CD14-positive monocyte (primary cell): Measurements from ENCODE around the gene RTN4R. TPM values are rescaled to one million over a fixed set of nuclear protein-coding genes. Genes with fewer than 3 reads are reported as not detected.

ENCODE experiments used
- DNase-seq, 3 donors: peaks; one replicate each; pipeline ENCODE4 v3.0.0-alpha.2; 2011 to 2022
- H2AFZ ChIP-seq: 2 replicates; pipeline ENCODE4 v1.6.0; 2012; ENCODE audit warnings: mild to moderate bottlenecking, low read depth, low read length, inconsistent platforms; ENCODE audit not compliant: insufficient read depth, poor library complexity, severe bottlenecking
- H3K27ac ChIP-seq, 2 donors: 1 replicate in 1 of 2; 2 replicates in 1 of 2; pipeline ENCODE4 v1.5.1; 2012 to 2013; ENCODE audit warnings: low read length in 2 of 2, control low read depth in 1 of 2, inconsistent platforms in 1 of 2, low read depth in 1 of 2, mild to moderate bottlenecking in 1 of 2
- H3K27me3 ChIP-seq, 2 donors: one replicate each; pipeline versions ENCODE4 v1.6.0 to v1.6.1; 2011 to 2013; ENCODE audit warnings: low read length in 2 of 2; ENCODE audit not compliant: control insufficient read depth in 2 of 2, insufficient read depth in 2 of 2
- H3K36me3 ChIP-seq, 2 donors: replicated peaks in 1 of 2; 1 replicate in 1 of 2; 2 replicates in 1 of 2; pipeline versions ENCODE4 v1.5.1 to v1.6.1; 2012 to 2013; ENCODE audit warnings: low read length in 2 of 2, control low read depth in 1 of 2, inconsistent platforms in 1 of 2, mild to moderate bottlenecking in 1 of 2; ENCODE audit not compliant: insufficient read depth in 2 of 2, control insufficient read depth in 1 of 2
- H3K4me1 ChIP-seq, 2 donors: 1 replicate in 1 of 2; 2 replicates in 1 of 2; pipeline versions ENCODE4 v1.5.1 to v1.6.1; 2012 to 2013; ENCODE audit warnings: low read length in 2 of 2, control low read depth in 1 of 2, inconsistent platforms in 1 of 2, mild to moderate bottlenecking in 1 of 2, moderate library complexity in 1 of 2; ENCODE audit not compliant: insufficient read depth in 2 of 2, control insufficient read depth in 1 of 2
- H3K4me2 ChIP-seq: replicated peaks from 2 replicates; pipeline ENCODE3; 2012; ENCODE audit warnings: low read length, moderate library complexity, mild to moderate bottlenecking; ENCODE audit not compliant: poor library complexity, severe bottlenecking; ENCODE audit errors: extremely low read depth
- H3K4me3 ChIP-seq, 3 experiments: fragments of 200-600 bp in 1 of 3; sonication (generic) in 1 of 3; replicated peaks in 1 of 3; 1 replicate in 2 of 3; 2 replicates in 1 of 3; pipeline ENCODE4 v1.5.1; 2011 to 2013; ENCODE audit warnings: low read length in 3 of 3, mild to moderate bottlenecking in 3 of 3, control low read depth in 2 of 3, low read depth in 2 of 3, inconsistent platforms in 1 of 3, moderate library complexity in 1 of 3
- H3K79me2 ChIP-seq: 2 replicates; pipeline ENCODE4 v1.6.0; 2012; ENCODE audit warnings: mild to moderate bottlenecking, control low read depth, inconsistent platforms, low read length, moderate library complexity; ENCODE audit not compliant: insufficient read depth
- H3K9ac ChIP-seq: 2 replicates; pipeline ENCODE4 v1.6.0; 2017; ENCODE audit warnings: low read length, mild to moderate bottlenecking; ENCODE audit not compliant: insufficient read depth, poor library complexity, severe bottlenecking
- H3K9me3 ChIP-seq, 2 donors: replicated peaks in 1 of 2; 1 replicate in 1 of 2; 2 replicates in 1 of 2; pipeline versions ENCODE4 v1.5.1 to v1.6.1; 2012 to 2013; ENCODE audit warnings: low read length in 2 of 2, control low read depth in 1 of 2; ENCODE audit not compliant: control insufficient read depth in 1 of 2, insufficient read depth in 1 of 2
- H4K20me1 ChIP-seq: 2 replicates; pipeline ENCODE4 v1.6.0; 2012; ENCODE audit warnings: mild to moderate bottlenecking, low read length, control low read depth, moderate library complexity; ENCODE audit not compliant: insufficient read depth
- H3K27ac Mint-ChIP-seq, 7 donors: one replicate each; pipeline ENCODE4 v1.8.0; 2020; ENCODE audit warnings: mild to moderate bottlenecking in 7 of 7, mixed read lengths in 7 of 7, moderate library complexity in 6 of 7, inconsistent platforms in 2 of 7
- H3K27me3 Mint-ChIP-seq, 3 donors: one replicate each; pipeline ENCODE4 v1.8.0; 2021 to 2022; ENCODE audit warnings: low read depth in 3 of 3, mild to moderate bottlenecking in 3 of 3, mixed read lengths in 3 of 3, moderate library complexity in 3 of 3, inconsistent platforms in 1 of 3
- H3K36me3 Mint-ChIP-seq, 2 donors: one replicate each; pipeline ENCODE4 v1.8.0; 2020; ENCODE audit warnings: mixed read lengths in 2 of 2, inconsistent platforms in 1 of 2, mild to moderate bottlenecking in 1 of 2
- H3K4me1 Mint-ChIP-seq: one replicate; pipeline ENCODE4 v1.8.0; 2020; ENCODE audit warnings: mild to moderate bottlenecking, mixed read lengths
- H3K4me3 Mint-ChIP-seq, 2 donors: one replicate each; pipeline ENCODE4 v1.8.0; 2020; ENCODE audit warnings: mild to moderate bottlenecking in 2 of 2, mixed read lengths in 2 of 2, moderate library complexity in 1 of 2
- H3K9me3 Mint-ChIP-seq, 7 donors: one replicate each; pipeline ENCODE4 v1.8.0; 2020 to 2022; ENCODE audit warnings: mixed read lengths in 7 of 7, mild to moderate bottlenecking in 6 of 7, moderate library complexity in 6 of 7, inconsistent platforms in 2 of 7
- CTCF ChIP-seq: fragments of 200-600 bp; IDR thresholded peaks from one replicate; pipeline ENCODE4 v1.8.0; 2022; ENCODE audit warnings: antibody characterized with exemption, mild to moderate bottlenecking
- WGBS: methylation state at CpG from one replicate; pipeline ENCODE4 v1.1.5; 2013; ENCODE audit warnings: missing lambda C conversion rate; ENCODE audit not compliant: insufficient coverage; 5-methylcytosine and 5-hydroxymethylcytosine counted together
- intact Hi-C, 2 donors: fragments of 100-400 bp; cut with micrococcal nuclease; formaldehyde crosslinking; loops; one replicate each; pipeline versions ENCODE4 v1.15.0 to v1.15.1; 2023
- polyA plus RNA-seq, 3 donors: library from polyadenylated mRNA; depleted of rRNA in 1 of 3; unstranded in 2 of 3; stranded (reverse) in 1 of 3; fragments of 300-500 nt in 2 of 3; fragments of >200 nt in 1 of 3; fragmentation: Illumina TruSeq in 2 of 3; gene quantifications; 1 replicate in 2 of 3; 2 replicates in 1 of 3; pipeline ENCODE4 v1.2.3, GENCODE V29; 2012 to 2021

RTN4R gene
- polyA plus RNA-seq, 3 donors = not detected

GRCh38 chr22:20226760-20227350, 41.3 kb downstream of the RTN4R start:
- peaks cover 0 to 14% (median 7%) of the 10 kb centered on the region in 7 donors for H3K9me3 Mint-ChIP-seq
- Histone ChIP-seq H3K4me3 (no peak overlapping the region), H2AFZ (no peak overlapping the region), H3K4me1 (no peaks in the 10 kb centered on the region), H3K79me2 (no peaks in the 10 kb centered on the region), H3K27me3 (no peaks in the 10 kb centered on the region), H3K27ac (no peak overlapping the region), H3K4me2 (no peak overlapping the region), H3K9ac (no peak overlapping the region), H4K20me1 (no peaks in the 10 kb centered on the region), H3K9me3 (peaks cover 5 to 14% of the 10 kb centered on the region in 2 donors), H3K36me3 (no peaks in the 10 kb centered on the region)
- H3K27ac Mint-ChIP-seq = no peak overlapping the region
- peaks cover 0 to 1% (median 1%) of the 10 kb centered on the region in 3 donors for H3K27me3 Mint-ChIP-seq
- no peak for TF ChIP-seq CTCF
- H3K4me1 Mint-ChIP-seq = no peaks in the 10 kb centered on the region
- intact Hi-C loops = no loop called here
- H3K36me3 Mint-ChIP-seq = no peaks in the 10 kb centered on the region
- no peak overlapping the region for H3K4me3 Mint-ChIP-seq
- WGBS = 97% methylated on average over 13 of the region's 17 CpGs
- DNase-seq = no peak

GRCh38 chr22:20226077-20226716, 41.9 kb downstream of the RTN4R start:
- no peaks in the 10 kb centered on the region for H3K79me2 ChIP-seq
- no peak overlapping the region for H3K9ac ChIP-seq
- WGBS = 93% methylated on average over 10 of the region's 14 CpGs

More at GRCh38 chr22:20226077-20226716, 41.9 kb downstream of the RTN4R start:
- Mint-ChIP-seq H3K27ac (no peak overlapping the region), H3K4me3 (no peak overlapping the region), H3K4me1 (no peaks in the 10 kb centered on the region), H3K9me3 (peaks cover 0 to 14% (median 7%) of the 10 kb centered on the region in 7 donors), H3K27me3 (peaks cover 0 to 1% (median 1%) of the 10 kb centered on the region in 3 donors), H3K36me3 (no peaks in the 10 kb centered on the region)
- Histone ChIP-seq H4K20me1 (no peaks in the 10 kb centered on the region), H3K4me1 (no peaks in the 10 kb centered on the region), H3K9me3 (peaks cover 5 to 14% of the 10 kb centered on the region in 2 donors), H3K4me2 (no peak overlapping the region), H3K27ac (no peak overlapping the region), H3K27me3 (no peaks in the 10 kb centered on the region), H3K4me3 (no peak overlapping the region), H3K36me3 (no peaks in the 10 kb centered on the region), H2AFZ (no peak overlapping the region)
- no peak for TF ChIP-seq CTCF
- no peak for DNase-seq
- intact Hi-C loops = no loop called here
